Upper lobe of left lung (tissue), 4 donors: ENCODE results near the gene CADM1.

Experiments used
- POLR2A ChIP-seq, 4 donors: fragments of 450-650 bp; IDR thresholded peaks; one replicate each; pipeline ENCODE4 v1.5.1; 2016 to 2017; ENCODE audit warnings: antibody characterized with exemption in 4 of 4, mild to moderate bottlenecking in 2 of 4
- POLR2AphosphoS5 ChIP-seq, 2 donors: sonication (generic); formaldehyde crosslinking; IDR thresholded peaks; one replicate each; pipeline ENCODE4 v1.5.1; 2017; ENCODE audit warnings: antibody characterized with exemption in 2 of 2
- TF ChIP-seq, protein P1 (sequence below), 6 experiments: fragments of 450-650 bp in 4 of 6; fragments of 200-600 bp in 2 of 6; sonication (generic) in 2 of 6; IDR thresholded peaks; one replicate each; pipeline ENCODE4 v1.5.1; 2016 to 2019; ENCODE audit warnings: antibody characterized with exemption in 6 of 6

DNA sequence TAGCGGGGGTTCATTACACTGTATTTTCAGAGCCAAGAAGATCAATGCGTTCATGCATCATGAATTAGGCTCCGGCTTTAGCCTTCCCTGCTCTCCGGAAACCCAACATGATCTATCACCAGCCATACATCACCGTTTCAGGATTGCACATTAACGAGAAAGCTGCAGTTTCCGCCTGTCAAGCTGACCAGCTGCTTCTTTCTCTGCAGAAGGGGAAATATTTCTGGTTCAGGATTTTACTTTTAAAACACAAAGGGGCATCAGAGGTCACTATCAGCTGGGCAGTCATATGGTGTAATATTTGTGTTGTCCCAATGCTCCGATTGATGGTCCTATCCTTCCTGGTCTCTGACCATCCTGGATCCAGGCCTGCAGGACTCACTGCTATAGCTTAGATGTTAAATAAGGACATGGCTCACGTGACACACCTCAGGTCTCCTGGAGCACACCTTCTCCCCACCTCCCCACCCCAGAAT is 21.4 kb upstream of the CADM1 start:
- TF ChIP-seq POLR2AphosphoS5 (IDR thresholded peaks at IDR 0.05) (no peak), POLR2A (IDR thresholded peaks at IDR 0.05) (no peak)
- TF ChIP-seq, protein P1, sequence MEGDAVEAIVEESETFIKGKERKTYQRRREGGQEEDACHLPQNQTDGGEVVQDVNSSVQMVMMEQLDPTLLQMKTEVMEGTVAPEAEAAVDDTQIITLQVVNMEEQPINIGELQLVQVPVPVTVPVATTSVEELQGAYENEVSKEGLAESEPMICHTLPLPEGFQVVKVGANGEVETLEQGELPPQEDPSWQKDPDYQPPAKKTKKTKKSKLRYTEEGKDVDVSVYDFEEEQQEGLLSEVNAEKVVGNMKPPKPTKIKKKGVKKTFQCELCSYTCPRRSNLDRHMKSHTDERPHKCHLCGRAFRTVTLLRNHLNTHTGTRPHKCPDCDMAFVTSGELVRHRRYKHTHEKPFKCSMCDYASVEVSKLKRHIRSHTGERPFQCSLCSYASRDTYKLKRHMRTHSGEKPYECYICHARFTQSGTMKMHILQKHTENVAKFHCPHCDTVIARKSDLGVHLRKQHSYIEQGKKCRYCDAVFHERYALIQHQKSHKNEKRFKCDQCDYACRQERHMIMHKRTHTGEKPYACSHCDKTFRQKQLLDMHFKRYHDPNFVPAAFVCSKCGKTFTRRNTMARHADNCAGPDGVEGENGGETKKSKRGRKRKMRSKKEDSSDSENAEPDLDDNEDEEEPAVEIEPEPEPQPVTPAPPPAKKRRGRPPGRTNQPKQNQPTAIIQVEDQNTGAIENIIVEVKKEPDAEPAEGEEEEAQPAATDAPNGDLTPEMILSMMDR (IDR thresholded peaks at IDR 0.05), result no peak
